Retinal pigment epithelial cell (primary cell): ENCODE results near the gene CDC42EP5.

Experiments
- DNase-seq: peaks from one replicate; pipeline ENCODE4 v3.0.0-alpha.2; 2010; ENCODE audit warnings: low read depth
- H3K4me3 ChIP-seq: 2 replicates; pipeline ENCODE4 v1.5.1; 2011; ENCODE audit warnings: mild to moderate bottlenecking, low read length, control low read depth, moderate library complexity
- TF ChIP-seq, protein P1 (sequence below): conservative IDR thresholded peaks from 2 replicates; pipeline ENCODE4 v1.5.1; 2011; ENCODE audit warnings: low read depth, low read length, control low read depth, inconsistent platforms

The CDC42EP5 gene

DNA sequence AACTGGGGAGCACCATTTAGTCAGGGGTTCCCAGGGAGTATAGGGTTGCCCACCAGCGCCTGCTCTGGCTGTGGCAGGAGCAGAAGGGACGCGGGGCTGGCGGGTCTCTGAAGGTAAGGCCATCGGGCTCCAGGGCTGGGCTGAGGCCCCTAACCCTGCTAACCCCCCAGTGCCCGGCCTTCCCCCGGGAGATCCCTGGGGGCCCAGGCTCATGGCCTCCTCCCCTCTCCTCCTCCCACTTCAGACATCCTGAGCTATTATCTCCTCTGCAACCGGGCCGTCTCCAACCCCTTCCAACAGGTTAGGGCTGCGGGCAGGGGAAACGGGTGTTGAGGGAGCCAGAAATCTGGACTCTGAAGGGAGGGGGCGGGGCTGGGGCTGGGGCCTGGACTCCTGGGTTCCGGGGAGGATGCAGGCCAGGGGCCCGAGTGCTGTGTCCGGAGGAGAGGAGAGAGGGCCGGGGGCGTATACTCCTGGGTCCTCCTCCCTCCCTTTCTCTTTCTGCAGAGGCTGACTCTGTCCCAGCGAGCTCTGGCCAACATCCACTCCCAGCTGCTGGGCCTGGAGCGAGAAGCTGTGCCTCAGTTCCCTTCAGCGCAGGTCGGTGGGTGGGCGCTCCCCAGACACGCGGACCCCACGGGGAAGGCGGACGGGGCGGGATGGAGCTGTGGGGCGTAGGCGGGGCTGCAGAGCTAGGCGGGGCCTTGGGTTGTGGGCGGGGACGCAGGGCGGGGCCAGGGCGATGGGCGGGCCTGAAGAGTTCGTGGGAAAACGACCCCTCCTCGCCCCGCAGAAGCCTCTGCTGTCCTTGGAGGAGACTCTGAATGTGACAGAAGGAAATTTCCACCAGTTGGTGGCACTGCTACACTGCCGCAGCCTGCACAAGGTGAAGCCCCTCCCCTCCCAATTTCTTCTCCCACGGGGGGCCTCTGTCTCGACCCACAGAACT is 42.5 kb downstream of the CDC42EP5 start:
- H3K4me3 ChIP-seq: no peak overlapping the region
- no peak for DNase-seq
- TF ChIP-seq, protein P1, sequence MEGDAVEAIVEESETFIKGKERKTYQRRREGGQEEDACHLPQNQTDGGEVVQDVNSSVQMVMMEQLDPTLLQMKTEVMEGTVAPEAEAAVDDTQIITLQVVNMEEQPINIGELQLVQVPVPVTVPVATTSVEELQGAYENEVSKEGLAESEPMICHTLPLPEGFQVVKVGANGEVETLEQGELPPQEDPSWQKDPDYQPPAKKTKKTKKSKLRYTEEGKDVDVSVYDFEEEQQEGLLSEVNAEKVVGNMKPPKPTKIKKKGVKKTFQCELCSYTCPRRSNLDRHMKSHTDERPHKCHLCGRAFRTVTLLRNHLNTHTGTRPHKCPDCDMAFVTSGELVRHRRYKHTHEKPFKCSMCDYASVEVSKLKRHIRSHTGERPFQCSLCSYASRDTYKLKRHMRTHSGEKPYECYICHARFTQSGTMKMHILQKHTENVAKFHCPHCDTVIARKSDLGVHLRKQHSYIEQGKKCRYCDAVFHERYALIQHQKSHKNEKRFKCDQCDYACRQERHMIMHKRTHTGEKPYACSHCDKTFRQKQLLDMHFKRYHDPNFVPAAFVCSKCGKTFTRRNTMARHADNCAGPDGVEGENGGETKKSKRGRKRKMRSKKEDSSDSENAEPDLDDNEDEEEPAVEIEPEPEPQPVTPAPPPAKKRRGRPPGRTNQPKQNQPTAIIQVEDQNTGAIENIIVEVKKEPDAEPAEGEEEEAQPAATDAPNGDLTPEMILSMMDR: no peak

DNA sequence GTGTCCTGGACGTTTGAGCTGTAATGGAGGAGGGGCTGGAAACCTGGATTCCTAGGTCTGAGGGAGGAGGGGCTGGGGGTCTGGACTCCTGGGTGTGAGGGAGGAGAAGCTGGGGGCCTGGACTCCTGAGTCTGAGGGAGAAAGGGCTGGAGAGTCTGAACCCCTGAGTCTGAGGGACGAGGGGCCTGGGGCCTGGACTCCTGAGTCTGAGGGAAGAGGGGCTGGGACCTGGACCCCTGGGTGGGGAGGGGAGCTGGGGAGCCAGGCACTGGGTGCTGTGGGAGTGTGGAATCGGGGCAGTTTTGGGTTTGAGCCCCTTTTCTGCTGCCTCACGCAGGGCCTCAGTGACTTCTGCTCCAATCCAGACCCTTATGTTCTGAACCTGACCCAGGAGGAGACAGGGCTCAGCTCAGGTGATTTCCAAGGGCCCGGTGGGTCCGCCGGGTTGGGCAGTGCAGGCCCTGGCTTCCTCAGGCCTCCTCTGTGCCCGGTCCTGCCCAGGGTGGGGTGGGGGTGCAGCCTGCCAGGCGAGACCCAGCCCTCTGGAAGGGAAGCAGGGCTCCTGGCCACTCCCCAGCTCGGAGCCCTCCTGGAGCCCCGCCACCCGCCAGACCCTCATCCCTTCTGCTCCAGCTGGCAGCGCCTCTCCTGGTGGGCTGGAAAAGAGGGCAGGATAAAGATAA is 43.4 kb downstream of the CDC42EP5 start:
- no peak for DNase-seq
- H3K4me3 ChIP-seq: no peak overlapping the region
- TF ChIP-seq, protein P1: no peak

DNA sequence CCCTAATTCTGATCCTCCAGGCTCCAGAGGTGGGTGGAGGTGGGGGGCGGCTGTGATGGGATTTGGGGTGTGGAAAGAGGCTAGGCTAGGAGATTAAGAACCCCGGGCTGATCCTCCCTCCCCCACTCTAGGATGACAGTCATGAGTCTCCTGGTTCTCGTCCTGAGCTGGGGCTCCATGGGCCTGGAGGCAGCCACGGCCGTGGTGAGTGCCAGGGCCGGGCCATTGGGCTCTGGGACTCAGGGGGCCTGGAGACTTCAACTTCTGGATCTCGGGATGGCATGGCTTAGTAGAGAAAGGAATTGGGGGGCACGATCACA is 44.0 kb downstream of the CDC42EP5 start:
- TF ChIP-seq, protein P1: no peak
- DNase-seq: no peak
- no peak overlapping the region for H3K4me3 ChIP-seq

DNA sequence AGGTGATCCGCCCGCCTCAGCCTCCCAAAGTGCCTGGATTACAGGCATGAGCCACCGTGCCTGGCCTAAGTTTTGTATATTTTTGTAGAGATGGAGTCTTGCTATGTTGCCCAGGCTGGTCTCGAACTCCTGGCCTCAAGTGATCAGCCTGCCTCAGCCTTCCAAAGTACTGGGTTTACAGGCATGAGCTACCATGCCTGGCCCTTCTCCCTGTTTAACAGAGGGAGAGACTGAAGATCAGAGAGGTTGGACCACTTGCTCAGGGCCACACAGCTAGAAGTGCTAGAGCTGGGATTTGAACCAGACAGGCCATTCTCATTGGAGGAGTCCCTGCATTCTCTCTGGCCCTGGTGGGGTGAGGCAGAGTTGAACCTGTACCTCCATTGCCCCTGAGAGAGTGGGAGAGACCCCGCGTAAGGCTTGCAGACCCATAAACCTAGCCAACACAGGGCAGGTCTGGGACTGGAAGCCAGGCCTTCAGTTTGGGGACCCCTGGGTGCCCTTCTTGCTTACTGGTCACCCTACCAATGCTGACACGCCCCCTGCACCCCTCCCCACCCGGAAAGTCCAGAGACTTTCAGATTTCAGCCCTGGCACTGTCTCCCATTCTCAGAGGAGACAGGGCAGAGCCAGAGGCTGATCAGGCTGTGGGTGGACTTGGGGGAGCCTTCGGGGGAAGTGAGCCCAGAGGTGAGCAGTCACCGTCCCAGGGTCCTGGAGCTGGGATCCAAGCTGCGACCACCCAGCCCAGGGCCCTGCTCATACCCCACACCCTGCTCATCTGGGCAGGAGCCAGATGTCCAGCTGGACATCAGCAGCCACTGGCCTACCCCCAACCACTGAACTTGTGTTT is 44.5 kb downstream of the CDC42EP5 start:
- H3K4me3 ChIP-seq: no peak overlapping the region
- DNase-seq: no peak
- TF ChIP-seq, protein P1: no peak

DNA sequence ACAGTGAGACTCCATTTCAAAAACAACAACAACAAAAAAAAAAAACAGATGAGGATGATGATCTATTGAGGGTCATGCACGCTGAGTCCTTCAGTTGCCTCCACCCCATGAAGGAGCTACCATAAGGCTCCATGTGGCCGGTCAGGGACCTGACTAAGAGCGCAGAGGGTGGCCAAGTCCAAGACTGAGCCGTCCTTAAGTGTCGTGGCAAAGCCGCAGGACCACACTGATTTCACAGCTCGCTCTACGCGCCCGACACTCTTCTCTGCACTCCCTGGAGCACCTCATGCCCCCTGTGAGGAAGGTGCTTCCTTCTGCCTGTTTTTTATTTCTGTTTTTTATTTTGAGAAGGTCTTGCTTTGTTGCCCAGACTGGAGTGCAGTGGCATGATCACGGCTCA is 45.5 kb downstream of the CDC42EP5 start:
- DNase-seq: no peak
- no peak overlapping the region for H3K4me3 ChIP-seq
- TF ChIP-seq, protein P1: no peak

DNA sequence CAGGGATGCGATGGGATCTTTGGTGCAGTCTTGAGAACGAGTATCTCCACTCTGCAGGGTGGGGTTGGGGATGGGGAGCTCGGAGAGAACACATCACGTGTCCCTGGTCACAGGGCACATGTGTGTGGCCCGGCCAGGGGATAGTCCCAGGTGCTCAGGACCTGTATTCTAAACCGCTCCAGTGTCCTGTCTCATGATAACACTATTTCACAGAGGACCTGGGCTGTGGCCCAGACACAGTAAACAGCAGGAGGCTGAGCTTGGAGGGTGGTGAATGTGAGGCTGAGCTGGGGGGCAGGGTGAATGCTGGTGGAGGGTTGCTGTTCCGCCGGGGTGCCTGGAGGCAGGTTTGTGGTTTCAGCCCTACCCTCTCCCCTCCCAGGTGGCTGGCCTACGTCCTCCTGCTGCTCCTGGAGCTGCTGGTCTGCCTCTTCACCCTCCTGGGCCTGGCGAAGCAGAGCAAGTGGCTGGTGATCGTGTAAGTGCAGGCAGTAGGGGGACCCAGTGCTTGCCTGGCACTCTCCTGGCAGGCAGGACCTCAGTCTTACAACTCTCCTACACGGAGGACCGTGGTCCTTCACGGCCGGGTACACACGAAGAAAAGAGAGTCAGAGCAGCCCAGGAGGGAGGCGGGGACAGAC is 46.7 kb downstream of the CDC42EP5 start:
- TF ChIP-seq, protein P1: no peak
- no peak overlapping the region for H3K4me3 ChIP-seq
- DNase-seq: no peak
